RKO (cell line): Measurements from ENCODE around the gene FXYD7.

ENCODE experiments used
- DNase-seq: peaks from one replicate; pipeline ENCODE4 v3.0.0-alpha.2; 2016; ENCODE audit warnings: low spot score

FXYD7 gene

DNA sequence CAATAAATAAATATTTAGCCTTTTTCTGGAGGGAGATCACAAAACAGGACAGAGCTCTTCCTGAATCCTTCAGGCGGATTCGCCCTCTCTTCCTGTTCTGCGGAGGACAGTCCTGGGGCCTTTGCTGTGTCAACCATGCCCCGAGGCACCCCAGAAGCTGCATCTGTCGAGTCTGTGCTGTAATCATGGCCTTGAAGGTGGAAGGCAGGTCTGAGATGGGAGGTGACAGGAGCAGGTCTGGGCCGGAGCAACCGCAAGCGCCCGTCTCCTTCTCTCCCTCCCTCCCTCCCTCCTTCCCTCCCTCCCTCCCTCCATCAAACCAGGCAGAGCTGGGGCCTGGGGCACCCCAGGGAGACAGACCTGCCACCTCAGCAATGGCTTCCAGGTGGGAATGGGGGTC, 32.1 kb upstream of the FXYD7 start:
- DNase-seq: no peak

DNA sequence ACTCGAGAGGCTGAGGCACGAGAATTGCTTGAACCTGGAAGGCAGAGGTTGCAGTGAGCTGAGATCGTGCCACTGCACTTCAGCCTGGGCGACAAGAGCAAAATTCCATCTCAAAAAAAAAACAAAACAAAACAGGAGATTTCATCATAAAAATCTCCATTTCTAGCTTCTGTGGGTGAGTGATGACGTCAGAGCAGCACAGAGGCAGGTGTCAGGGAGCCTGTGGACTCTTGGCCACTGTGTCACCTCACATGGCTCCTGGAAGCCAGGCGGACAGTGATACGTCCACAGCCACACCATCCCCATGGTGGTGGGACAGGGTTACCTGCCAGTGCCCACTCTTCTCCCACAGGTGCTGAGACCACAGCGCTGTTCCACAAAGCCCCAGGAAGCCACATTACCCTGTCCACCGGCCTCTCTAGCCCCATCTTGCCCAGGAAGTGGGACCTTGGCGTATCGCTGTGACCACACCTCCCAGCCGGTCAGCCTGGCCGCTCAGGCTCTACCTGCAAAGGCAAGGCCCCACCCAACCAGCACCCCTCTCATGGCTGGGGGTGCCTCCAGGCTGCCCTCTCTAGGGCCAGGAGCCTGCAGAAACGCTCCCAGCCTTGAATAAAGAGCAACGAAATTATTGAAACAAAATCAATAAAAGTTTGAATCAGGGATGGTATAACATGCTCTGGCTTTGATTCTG, 29.9 kb upstream of the FXYD7 start:
- no peak for DNase-seq

DNA sequence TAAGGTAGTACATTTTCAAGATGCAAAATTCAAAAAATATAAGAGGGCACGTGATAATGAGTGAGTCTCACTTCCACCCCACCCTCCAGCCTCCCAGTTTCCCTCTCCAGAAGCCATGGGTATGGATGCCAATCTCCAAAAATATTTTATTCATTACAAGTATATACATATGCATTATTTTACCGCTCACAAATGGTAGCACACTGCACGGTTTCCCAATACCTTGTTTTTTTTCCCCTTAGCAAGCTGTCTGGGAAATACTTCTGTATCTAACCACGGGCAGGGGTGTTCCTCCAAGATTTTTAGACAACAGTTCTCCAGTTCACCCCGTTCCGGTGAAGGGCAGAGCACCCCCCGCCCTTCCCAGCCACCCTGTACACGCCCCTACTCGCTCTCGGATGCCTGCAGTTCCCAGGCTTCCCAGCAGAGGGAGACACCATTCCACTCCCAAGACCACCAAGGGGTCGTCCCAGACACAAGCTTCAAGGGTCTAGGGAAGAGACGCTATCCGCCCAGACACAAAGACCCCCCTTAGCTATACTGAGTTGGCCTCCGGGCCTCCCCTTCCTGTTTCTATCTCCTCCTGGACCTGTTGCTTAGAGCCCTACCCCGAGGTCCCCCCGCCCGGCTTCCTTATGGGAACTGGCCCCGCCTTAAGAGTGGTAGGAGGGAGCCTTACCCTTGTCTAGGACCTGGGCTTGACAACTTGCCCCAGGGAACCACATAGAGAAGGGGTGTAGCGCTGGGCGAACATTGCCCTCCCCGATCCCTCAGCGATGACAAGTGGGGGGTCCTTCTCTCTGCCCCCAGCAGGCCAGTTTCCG, 28.5 kb upstream of the FXYD7 start:
- DNase-seq: no peak

DNA sequence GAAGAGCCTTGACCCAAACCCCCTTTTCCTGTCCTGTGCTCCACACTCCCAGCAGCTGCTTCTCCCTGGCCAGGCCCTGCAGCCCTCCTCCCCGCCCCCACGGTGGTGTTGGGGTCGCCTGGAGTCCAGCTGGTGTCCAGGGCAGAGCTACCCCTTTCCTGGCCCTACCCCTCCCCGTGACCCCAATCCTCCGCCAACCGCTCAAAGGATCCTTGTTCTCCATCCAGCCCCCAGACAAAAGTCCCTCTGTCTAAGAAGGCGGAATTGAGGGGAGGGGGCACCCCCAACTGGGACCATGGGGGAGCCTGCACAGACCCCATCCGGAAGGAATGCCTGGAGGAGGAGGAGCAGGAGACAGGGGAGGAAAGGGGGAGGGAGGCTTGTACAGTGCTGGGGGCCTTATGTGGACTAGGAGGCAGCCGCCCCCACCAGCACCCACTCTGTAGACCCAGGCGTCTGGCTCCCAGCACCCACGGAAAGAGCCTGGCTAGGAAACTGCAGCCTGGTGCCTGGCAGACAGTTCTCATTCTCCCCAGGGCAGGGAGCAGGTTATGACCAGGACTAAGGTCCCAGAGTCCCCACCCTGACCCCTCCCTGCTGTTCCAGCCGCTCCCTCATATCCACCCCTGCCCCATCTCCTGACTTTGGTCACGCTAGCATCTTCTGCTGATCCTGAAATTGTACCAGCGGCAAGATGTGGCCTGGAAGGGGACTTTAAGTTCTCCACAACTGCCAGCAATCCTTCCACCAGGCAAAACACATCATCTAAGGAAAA, 27.7 kb upstream of the FXYD7 start, which contains the start of gene FXYD3:
Gene FXYD3, plus strand, starts transcription at position 647 of the 775 bp plus-strand sequence. CDS start 3,554 bp downstream, outside the sequence.
- DNase-seq: no peak

DNA sequence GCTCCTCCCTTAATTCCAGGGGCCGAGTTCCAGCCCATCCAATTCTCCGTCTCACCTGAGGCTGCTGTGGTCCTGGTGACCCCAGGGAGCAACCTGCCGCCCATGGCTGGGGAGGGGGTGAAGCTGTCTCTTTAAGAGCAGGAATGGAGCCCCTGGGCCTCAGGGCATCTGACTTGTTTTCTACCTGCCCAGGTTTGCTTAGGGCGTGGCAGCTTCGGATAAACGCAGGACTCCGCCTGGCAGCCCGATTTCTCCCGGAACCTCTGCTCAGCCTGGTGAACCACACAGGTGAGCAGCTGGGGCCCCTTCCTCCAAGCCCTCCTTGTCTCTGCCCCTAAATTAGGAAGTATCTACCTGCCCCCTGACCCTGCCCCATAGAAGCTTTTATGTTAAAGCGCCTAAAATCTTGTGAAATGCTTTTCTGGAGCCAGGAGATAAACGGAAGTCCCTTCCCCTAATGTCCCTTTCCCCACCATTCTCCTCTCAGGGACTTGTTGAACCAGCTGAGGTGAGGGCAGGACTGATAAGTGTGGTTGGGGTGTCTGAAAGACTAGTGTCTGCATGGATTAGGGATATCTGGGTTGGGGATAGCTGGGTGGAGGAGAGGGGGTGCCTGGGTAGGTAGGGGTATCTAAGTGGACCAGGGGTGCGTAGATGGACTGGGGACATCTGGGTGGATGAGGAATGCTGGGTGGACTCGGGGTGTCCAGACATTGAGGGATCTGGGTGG, 26.8 kb upstream of the FXYD7 start:
- no peak for DNase-seq

DNA sequence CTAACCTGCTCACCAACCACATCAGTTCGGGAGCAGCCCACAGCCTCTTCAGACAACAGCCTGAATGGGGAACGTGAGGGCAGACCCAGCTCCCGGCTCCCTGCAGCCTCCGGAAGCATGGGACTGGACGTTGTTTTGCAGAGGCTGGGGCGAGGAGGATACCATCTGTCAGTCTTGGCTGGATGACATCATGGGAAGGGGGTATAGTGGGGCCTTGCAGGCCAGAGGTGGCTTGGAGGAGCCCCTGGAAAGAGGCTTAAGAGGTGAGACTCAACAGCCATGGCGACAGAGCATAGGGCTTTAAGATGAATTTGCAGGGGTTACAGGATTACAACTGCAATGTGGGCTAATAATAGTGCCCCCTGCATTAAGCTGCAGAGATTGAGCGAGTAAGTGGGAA, 25.9 kb upstream of the FXYD7 start:
- no peak for DNase-seq

DNA sequence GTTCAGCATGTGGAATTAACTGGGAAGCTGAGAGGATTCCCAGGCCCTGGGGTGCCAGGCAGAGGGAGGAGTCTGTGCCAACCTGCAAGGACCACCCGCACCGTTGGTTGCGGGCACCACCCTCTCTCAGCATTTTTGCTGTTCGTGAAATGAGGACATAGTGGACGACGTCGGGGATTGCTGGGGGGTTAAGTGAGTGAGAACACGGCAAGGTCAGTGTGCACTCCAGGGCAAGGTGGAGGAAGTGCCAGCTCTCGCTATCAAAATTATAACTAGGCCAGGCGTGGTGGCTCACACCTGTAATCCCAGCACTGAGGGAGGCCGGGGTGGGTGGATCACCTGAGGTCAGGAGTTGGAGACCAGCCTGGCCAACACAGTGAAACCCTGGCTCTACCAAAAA, 25.3 kb upstream of the FXYD7 start:
- no peak for DNase-seq

DNA sequence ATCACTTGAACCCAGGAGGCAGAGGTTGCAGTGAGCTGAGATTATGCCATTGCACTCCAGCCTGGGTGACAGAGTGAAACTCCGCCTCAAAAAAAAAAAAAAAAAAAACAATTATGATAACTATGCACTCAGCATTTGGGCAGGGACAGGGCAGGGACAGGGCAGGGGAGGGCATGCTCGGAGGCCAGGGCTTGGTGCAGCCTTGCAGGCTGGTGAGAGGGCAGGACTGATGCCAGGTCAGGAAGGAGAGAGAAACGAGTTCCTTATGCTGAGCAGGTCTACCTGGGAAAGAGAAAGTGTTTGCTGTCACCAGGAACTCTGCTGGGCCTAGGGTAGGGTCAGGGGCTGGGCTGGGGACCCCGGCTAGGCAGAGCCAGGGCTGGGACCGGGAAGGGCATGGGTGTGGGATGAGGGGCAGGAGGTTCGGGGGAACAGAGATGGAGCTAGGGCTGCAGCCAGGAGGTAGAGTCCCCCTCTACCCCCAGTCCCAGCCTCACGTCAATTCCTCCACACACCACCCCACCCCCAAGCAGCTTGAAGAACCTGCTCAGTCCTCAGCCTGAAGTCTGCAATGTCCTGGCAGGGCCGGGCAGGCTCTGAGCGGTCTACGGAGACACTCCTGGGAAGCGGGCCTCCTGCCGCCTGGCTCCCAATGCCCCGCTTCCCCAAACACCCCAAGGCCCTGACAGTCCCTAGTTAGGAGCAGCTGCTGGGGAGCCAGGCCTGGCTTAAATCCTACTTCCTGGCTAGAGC, 24.6 kb upstream of the FXYD7 start:
- no peak for DNase-seq

DNA sequence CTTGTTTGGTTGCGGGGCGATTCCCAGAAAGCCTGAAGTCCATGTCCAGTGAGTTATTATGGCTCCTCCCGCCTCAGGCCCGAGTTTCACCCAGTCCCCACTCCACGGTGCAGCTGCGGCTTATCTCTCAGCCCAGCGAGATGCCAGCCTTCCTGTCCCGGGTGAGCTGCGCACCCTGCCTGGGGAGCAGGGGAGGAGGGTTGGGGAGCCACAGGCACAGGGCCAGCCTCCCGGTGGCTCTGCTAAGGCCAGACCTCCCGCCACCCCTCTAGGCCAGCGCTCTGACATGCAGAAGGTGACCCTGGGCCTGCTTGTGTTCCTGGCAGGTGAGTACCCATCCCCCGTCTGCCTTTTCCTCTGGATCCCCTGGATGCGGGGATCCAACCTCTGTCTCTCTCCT, 24.0 kb upstream of the FXYD7 start:
- no peak for DNase-seq

DNA sequence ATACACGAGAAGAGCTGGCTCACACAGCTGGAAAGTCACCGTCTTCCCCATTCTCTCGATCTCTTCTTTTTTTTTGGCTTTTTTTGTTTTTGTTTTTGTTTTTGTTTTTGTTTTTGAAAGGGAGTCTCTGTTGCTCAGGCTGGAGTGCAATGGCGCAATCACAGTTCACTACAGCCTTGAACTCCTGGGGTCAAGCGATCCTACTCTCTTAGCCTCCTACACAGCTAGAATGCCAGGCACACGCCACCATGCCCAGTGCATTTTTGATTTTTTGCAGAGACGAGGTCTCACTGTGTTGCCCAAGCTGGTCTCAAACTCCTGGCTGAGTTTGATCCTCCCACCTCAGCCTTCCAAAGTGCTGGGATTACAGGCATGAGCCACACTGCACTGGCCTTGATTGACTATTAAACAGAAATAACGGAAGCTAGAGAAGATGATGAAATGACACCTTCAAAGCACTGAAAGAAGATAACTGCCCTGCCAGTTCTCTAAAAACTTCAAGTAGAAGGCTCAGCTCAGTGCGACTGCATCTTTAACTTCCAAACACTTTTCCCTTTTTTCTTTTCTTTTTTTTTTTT, 23.4 kb upstream of the FXYD7 start:
- DNase-seq: no peak

DNA sequence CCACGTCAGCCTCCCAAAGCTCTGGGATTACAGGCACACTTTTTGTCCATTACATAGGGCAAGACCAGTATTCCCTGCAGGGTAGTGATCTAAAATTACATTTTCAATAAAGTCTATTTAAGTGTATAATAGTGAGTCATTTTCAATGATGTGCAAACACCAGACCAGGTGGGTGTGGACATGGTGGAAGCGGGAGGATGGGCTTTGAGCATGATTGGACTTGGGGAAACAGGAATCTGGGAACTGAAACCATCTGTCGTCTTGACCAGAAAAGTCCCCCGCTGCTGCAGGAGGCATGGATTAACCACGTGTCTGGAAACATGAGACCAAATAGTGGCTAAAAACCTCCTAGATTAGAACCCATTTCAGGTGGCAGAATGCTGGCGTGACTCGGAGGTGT, 22.6 kb upstream of the FXYD7 start:
- no peak for DNase-seq

DNA sequence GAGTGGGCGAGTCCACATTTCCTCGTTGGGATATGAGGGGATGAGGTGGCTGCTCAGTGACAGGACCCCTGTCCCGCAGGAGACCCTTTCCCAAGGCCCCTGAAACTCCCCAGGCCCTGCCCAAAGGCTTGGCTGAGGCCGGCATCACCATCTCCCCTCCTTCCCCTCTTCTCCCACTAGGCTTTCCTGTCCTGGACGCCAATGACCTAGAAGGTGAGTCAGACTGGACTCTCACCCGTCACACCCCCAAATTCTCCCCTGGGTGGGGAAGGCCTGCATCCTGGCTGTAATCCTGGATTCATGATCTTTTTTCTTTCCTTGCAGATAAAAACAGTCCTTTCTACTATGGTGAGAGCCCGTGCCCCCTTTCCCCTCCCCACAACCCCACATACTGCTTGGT, 22.2 kb upstream of the FXYD7 start:
- no peak for DNase-seq

DNA sequence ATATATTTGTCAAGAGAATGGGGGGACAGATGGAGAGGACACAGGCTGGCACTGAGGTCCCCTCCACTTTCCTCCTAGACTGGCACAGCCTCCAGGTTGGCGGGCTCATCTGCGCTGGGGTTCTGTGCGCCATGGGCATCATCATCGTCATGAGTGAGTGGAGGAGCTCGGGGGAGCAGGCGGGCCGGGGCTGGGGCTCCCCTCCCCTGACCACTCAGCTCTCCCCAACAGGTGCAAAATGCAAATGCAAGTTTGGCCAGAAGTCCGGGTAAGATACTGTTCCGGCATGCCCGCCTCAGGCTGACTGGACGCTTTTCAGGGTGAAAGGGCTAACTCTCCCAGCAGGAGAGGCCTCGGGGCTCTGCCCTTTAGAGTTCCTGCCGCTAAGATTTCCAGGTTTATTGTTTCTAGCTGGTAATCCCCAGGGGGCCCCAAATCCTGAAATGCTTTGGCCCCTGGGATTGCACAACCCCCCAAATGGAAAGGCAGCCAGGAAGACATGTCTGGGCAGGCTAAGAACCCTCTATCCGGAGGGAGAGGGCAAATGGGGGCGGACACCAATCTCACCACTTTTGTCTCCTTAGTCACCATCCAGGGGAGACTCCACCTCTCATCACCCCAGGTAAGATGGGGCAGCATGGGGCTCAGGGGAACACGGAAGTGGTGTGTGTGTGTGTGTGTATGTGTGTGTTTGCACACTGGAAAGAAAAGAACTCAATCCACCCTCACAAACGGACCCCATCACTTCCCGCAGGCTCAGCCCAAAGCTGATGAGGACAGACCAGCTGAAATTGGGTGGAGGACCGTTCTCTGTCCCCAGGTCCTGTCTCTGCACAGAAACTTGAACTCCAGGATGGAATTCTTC, 20.1 kb upstream of the FXYD7 start:
- no peak for DNase-seq

DNA sequence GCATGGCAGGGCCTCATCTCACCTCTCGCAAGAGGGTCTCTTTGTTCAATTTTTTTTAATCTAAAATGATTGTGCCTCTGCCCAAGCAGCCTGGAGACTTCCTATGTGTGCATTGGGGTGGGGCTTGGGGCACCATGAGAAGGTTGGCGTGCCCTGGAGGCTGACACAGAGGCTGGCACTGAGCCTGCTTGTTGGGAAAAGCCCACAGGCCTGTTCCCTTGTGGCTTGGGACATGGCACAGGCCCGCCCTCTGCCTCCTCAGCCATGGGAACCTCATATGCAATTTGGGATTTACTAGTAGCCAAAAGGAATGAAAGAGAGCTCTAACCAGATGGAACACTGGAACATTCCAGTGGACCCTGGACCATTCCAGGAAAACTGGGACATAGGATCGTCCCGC, 19.5 kb upstream of the FXYD7 start:
- no peak for DNase-seq

DNA sequence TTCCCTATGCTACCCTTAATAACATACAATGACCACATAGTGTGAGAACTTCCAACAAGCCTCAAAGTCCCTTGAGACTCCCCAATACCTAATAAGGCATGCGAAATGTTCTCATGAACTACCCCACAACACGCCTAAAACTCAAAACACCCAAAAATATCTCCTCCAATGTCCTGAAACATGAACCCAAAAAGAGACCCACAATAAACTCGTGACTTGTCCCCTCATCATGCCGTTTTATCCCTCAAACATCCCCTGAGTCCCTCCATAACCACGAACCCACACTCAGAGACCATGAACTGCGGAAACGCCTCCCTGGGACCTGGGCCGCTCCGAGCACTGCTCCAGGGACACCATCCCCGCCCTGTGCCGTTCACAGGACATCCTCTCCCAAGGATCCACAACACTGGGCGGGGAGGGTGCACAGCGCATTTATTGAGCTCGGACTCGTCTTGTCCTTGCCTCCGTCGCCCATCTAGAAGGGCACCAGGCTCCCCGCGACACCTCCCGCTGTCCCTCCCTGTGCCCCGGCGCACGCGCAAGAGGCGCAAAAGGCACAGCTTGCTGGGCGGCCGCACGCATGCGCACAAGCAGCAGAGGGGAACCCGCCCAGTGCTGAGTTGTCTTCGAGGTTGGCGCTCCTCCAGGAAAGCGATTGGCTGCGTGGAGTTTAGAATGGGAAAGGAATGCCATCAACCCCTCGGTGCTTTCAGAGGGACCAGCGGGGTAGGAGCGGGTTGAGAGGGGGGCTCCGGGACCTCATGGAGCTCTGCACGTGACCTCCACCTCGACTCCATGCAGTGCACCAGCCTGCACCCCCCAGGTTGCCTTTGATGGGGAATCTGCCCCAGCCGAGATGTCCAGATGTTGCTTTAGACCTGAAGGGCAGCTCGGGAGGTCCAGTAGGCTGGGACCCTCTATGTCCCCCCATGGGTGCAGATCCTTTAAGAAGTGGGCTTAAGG, 18.7 kb upstream of the FXYD7 start:
- DNase-seq: peak; percentile 96

DNA sequence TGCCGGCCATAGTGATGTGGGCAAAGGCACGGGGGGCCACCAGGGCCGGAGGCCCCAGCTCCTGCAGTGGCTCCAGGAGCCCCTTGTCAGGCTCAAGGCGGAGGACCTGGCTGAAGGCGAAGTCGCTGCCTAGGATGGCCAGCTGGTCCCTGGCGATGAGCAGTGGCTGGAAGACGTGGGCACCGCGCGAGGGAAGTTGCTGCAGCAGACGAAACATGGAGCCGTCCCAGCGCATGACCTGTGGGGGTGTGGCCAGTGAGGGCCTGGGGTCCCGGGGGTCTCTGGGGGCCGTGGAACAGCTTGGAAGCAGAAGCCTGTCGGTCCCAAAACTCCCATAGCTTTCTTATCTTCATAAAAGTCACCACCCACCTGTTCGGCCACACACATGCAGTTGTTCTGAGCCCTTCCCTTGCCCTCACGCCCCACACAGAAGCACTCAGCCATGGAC, 17.8 kb upstream of the FXYD7 start:
- DNase-seq: no peak

DNA sequence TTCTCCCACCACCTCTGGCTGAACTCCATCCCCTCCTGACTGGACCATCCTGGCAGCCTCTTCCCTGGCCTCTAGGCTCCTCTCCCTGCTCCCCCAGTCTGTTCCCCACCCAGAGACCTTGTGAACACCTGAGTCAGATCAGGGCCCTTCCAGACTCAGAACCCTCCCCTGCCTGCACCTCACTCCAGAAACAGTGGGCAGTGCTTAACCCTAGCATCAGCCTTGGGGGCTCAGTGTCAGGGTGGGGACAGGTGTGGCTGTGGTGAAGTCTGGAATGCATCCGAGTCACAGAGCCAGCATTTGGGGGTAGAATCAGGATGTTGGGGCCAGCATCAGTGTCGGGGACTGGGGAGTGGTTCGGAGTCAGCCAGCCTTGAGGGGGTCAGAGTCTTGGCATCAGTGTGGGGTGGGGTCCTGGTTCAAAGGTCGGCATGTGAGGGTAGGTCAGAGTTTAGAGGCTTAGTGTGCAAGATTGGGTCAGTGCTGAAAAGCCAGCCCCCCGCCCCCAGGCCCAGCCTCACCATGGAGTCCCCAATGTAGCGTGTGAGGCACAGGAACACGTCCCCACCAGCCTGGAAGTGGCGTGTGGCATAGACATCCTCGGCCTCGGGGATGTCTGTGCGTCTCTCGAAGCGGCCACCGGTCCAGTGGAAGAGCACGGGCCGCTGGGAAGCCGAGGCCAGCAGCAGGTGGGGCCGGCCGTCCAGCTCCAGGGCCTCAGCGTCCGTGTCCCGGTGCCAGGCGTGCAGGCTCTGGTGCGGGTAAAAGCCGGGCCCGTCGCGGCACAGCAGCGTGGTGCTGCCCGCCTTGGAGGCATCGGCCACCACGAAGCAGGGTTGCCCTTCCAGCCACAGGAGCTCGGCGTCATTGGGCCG, 17.1 kb upstream of the FXYD7 start:
- DNase-seq: no peak

DNA sequence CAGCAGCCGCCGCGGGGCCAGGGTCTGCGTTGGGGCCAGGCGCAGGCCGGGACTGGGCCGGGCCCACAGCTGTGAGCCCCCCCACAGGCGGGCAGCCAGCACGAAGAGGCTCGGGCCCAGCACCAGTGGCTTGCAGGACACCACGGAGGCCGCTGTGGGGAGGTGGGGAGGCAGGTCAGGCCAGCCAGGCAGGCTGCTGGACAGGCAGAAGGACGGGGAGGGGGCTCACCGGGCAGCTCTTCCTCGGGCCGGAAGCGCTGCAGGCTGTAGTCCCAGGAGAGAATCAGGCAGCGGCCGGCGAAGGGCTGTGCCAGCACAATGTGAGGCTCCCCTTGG, 16.5 kb upstream of the FXYD7 start:
- no peak for DNase-seq
